Measurements from ENCODE around the gene ARHGAP26.

Gene ARHGAP26

GRCh38 chr5:143248822-143249579 lies 478.8 kb downstream of the ARHGAP26 start:
- no peak overlapping the region for H2BK15ac ChIP-seq (ENCODE audit: low read depth, poor library complexity, severe bottlenecking)
- peak overlapping the region; percentile 8 to 93 for H3K18ac ChIP-seq (ENCODE audit: low read depth in 1 of 2, low read length in 2 of 2)
- no peaks in the 10 kb centered on the region for H3K79me1 ChIP-seq (replicated peaks; ENCODE audit: low read length, poor library complexity, severe bottlenecking)
- no peak overlapping the region for H3K4me3 ChIP-seq (ENCODE audit: insufficient read depth in 1 of 2, low read depth in 1 of 2, low read length in 2 of 2)
- peak overlapping the region; percentile 65 for H2AFZ ChIP-seq (ENCODE audit: low read depth, low read length)
- no peaks in the 10 kb centered on the region for H3K36me3 ChIP-seq (ENCODE audit: control insufficient read depth in 1 of 2, insufficient read depth in 2 of 2, low read depth in 1 of 2, low read length in 2 of 2)
- H4K91ac ChIP-seq (ENCODE audit: low read length) = peak overlapping the region; percentile 92
- peak overlapping the region; percentile 40 to 86 for H3K4ac ChIP-seq (ENCODE audit: low read depth in 1 of 2, low read length in 2 of 2)
- DNase-seq = peak; percentile 77
- no peak overlapping the region for H3K4me2 ChIP-seq (ENCODE audit: low read length, poor library complexity, severe bottlenecking)
- H2BK120ac ChIP-seq (ENCODE audit: low read depth, low read length) = no peak overlapping the region
- 88% methylated on average over 3 of the region's 3 CpGs for WGBS
- H2BK5ac ChIP-seq (ENCODE audit: low read depth, low read length, poor library complexity, severe bottlenecking) = no peak overlapping the region
- H3K14ac ChIP-seq (ENCODE audit: low read length in 2 of 2) = peak overlapping the region in 1 of 2 experiments; percentile 4
- H3K27ac ChIP-seq (ENCODE audit: low read length, poor library complexity, severe bottlenecking) = peak overlapping the region; percentile 21
- peak overlapping the region; percentile 80 to 87 for H2BK12ac ChIP-seq (ENCODE audit: low read length in 2 of 2)
- peaks cover 12% of the 10 kb centered on the region for H3K4me1 ChIP-seq (ENCODE audit: control insufficient read depth, insufficient read depth, low read depth, low read length)
- peak overlapping the region; percentile 20 for H3K9ac ChIP-seq (ENCODE audit: low read length)
- no peaks in the 10 kb centered on the region for H3K27me3 ChIP-seq (ENCODE audit: control insufficient read depth in 1 of 2, insufficient read depth in 1 of 2, low read length in 2 of 2)
- peak overlapping the region; percentile 75 for H2AK5ac ChIP-seq (ENCODE audit: low read length, severe bottlenecking)
- H3K23ac ChIP-seq (ENCODE audit: low read length in 2 of 2) = no peak overlapping the region
- H3K9me3 ChIP-seq (ENCODE audit: control insufficient read depth, low read length) = no peaks in the 10 kb centered on the region
- H4K8ac ChIP-seq (ENCODE audit: low read length) = peak overlapping the region; percentile 70

DNA sequence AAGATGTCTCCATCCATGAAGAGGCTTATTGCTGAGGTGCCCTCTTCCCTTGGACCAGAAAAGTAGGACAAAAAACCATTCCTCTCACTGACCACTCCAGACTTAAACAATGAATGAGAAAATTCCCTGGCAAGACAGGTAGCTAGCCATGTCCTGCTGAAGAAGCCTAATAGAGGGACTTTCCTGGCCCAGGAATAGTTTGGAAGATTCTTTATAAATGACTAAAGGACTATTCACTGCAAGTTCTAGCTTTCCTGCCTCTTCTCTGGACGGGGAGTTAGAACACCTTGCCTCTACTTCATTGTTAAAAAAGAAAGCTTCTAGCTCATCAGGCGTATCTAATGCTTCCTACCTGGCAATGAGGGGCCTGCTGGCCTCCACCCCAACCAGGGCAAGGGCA lies 479.7 kb downstream of the ARHGAP26 start:
- 100% methylated on average over 2 of the region's 2 CpGs for WGBS
- peak overlapping the region; percentile 86 for H2BK15ac ChIP-seq (ENCODE audit: low read depth, poor library complexity, severe bottlenecking)

GRCh38 chr5:143251190-143251589 lies 481.0 kb downstream of the ARHGAP26 start:
- Histone ChIP-seq H3K4ac (ENCODE audit: low read depth in 1 of 2, low read length in 2 of 2) (no peak overlapping the region), H3K4me3 (ENCODE audit: insufficient read depth in 1 of 2, low read depth in 1 of 2, low read length in 2 of 2) (no peak overlapping the region), H2BK120ac (ENCODE audit: low read depth, low read length) (peak overlapping the region; percentile 49), H3K27me3 (ENCODE audit: control insufficient read depth in 1 of 2, insufficient read depth in 1 of 2, low read length in 2 of 2) (no peaks in the 10 kb centered on the region), H4K8ac (ENCODE audit: low read length) (no peak overlapping the region), H3K9ac (ENCODE audit: low read length) (no peak overlapping the region), H2BK15ac (ENCODE audit: low read depth, poor library complexity, severe bottlenecking) (no peak overlapping the region), H3K4me2 (ENCODE audit: low read length, poor library complexity, severe bottlenecking) (no peak overlapping the region), H3K9me3 (ENCODE audit: control insufficient read depth, low read length) (no peaks in the 10 kb centered on the region), H3K27ac (ENCODE audit: low read length, poor library complexity, severe bottlenecking) (no peak overlapping the region), H2BK12ac (ENCODE audit: low read length in 2 of 2) (no peak overlapping the region), H3K36me3 (ENCODE audit: control insufficient read depth in 1 of 2, insufficient read depth in 2 of 2, low read depth in 1 of 2, low read length in 2 of 2) (no peaks in the 10 kb centered on the region), H3K18ac (ENCODE audit: low read depth in 1 of 2, low read length in 2 of 2) (peak overlapping the region in 1 of 2 experiments; percentile 54), H2AFZ (ENCODE audit: low read depth, low read length) (no peak overlapping the region), H3K79me1 (replicated peaks; ENCODE audit: low read length, poor library complexity, severe bottlenecking) (no peaks in the 10 kb centered on the region), H3K4me1 (ENCODE audit: control insufficient read depth, insufficient read depth, low read depth, low read length) (peaks cover 5% of the 10 kb centered on the region), H3K14ac (ENCODE audit: low read length in 2 of 2) (no peak overlapping the region), H2AK5ac (ENCODE audit: low read length, severe bottlenecking) (no peak overlapping the region), H4K91ac (ENCODE audit: low read length) (no peak overlapping the region), H3K23ac (ENCODE audit: low read length in 2 of 2) (no peak overlapping the region), H2BK5ac (ENCODE audit: low read depth, low read length, poor library complexity, severe bottlenecking) (no peak overlapping the region)
- WGBS = 97% methylated on average over 3 of the region's 3 CpGs
- DNase-seq = no peak

More for the DNA sequence above, 479.7 kb downstream of the ARHGAP26 start:
- Histone ChIP-seq H2AFZ (ENCODE audit: low read depth, low read length) (no peak overlapping the region), H3K23ac (ENCODE audit: low read length in 2 of 2) (no peak overlapping the region), H3K18ac (ENCODE audit: low read depth in 1 of 2, low read length in 2 of 2) (peak overlapping the region in 1 of 2 experiments; percentile 52), H4K91ac (ENCODE audit: low read length) (peak overlapping the region; percentile 48), H3K36me3 (ENCODE audit: control insufficient read depth in 1 of 2, insufficient read depth in 2 of 2, low read depth in 1 of 2, low read length in 2 of 2) (no peaks in the 10 kb centered on the region), H2BK5ac (ENCODE audit: low read depth, low read length, poor library complexity, severe bottlenecking) (no peak overlapping the region), H2AK5ac (ENCODE audit: low read length, severe bottlenecking) (peak overlapping the region; percentile 63), H3K4me2 (ENCODE audit: low read length, poor library complexity, severe bottlenecking) (no peak overlapping the region), H3K79me1 (replicated peaks; ENCODE audit: low read length, poor library complexity, severe bottlenecking) (no peaks in the 10 kb centered on the region), H3K4ac (ENCODE audit: low read depth in 1 of 2, low read length in 2 of 2) (peak overlapping the region in 1 of 2 experiments; percentile 19), H3K27me3 (ENCODE audit: control insufficient read depth in 1 of 2, insufficient read depth in 1 of 2, low read length in 2 of 2) (no peaks in the 10 kb centered on the region), H3K4me3 (ENCODE audit: insufficient read depth in 1 of 2, low read depth in 1 of 2, low read length in 2 of 2) (no peak overlapping the region), H3K27ac (ENCODE audit: low read length, poor library complexity, severe bottlenecking) (no peak overlapping the region), H3K9ac (ENCODE audit: low read length) (no peak overlapping the region), H2BK120ac (ENCODE audit: low read depth, low read length) (peak overlapping the region; percentile 73), H3K9me3 (ENCODE audit: control insufficient read depth, low read length) (no peaks in the 10 kb centered on the region), H4K8ac (ENCODE audit: low read length) (peak overlapping the region; percentile 56), H3K4me1 (ENCODE audit: control insufficient read depth, insufficient read depth, low read depth, low read length) (peaks cover 7% of the 10 kb centered on the region), H2BK12ac (ENCODE audit: low read length in 2 of 2) (peak overlapping the region; percentile 42 to 67), H3K14ac (ENCODE audit: low read length in 2 of 2) (no peak overlapping the region)
- DNase-seq = no peak

DNA sequence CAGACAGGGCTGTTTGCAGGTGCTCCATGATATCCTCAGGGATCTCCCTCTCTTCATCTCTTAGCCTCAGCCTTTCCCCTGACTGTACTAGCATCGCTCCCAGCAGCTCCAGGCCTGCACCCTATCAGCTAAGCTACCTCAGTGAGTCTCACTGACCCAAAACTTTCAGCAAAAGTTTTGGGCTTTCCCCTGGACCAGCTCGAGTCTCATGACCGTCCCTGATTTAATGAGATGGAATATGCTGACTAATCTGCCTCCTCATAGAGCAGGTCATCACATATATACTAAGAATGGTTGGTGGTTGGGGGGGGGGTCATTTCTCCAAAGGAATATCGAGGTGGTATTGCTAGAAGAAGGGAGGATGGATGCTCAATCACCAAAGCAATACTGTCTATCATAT lies 481.8 kb downstream of the ARHGAP26 start:
- Histone ChIP-seq H3K9ac (ENCODE audit: low read length) (no peak overlapping the region), H3K36me3 (ENCODE audit: control insufficient read depth in 1 of 2, insufficient read depth in 2 of 2, low read depth in 1 of 2, low read length in 2 of 2) (no peaks in the 10 kb centered on the region), H2AK5ac (ENCODE audit: low read length, severe bottlenecking) (no peak overlapping the region), H3K4me1 (ENCODE audit: control insufficient read depth, insufficient read depth, low read depth, low read length) (peaks cover 2% of the 10 kb centered on the region), H2BK5ac (ENCODE audit: low read depth, low read length, poor library complexity, severe bottlenecking) (no peak overlapping the region), H3K4ac (ENCODE audit: low read depth in 1 of 2, low read length in 2 of 2) (no peak overlapping the region), H3K27ac (ENCODE audit: low read length, poor library complexity, severe bottlenecking) (no peak overlapping the region), H2AFZ (ENCODE audit: low read depth, low read length) (no peak overlapping the region), H3K4me2 (ENCODE audit: low read length, poor library complexity, severe bottlenecking) (no peak overlapping the region), H3K14ac (ENCODE audit: low read length in 2 of 2) (no peak overlapping the region), H4K91ac (ENCODE audit: low read length) (no peak overlapping the region), H4K8ac (ENCODE audit: low read length) (no peak overlapping the region), H2BK120ac (ENCODE audit: low read depth, low read length) (no peak overlapping the region), H3K18ac (ENCODE audit: low read depth in 1 of 2, low read length in 2 of 2) (no peak overlapping the region), H2BK12ac (ENCODE audit: low read length in 2 of 2) (peak overlapping the region in 1 of 2 experiments; percentile 15), H3K27me3 (ENCODE audit: control insufficient read depth in 1 of 2, insufficient read depth in 1 of 2, low read length in 2 of 2) (no peaks in the 10 kb centered on the region), H3K79me1 (replicated peaks; ENCODE audit: low read length, poor library complexity, severe bottlenecking) (no peaks in the 10 kb centered on the region), H3K4me3 (ENCODE audit: insufficient read depth in 1 of 2, low read depth in 1 of 2, low read length in 2 of 2) (no peak overlapping the region), H3K9me3 (ENCODE audit: control insufficient read depth, low read length) (no peaks in the 10 kb centered on the region), H3K23ac (ENCODE audit: low read length in 2 of 2) (no peak overlapping the region), H2BK15ac (ENCODE audit: low read depth, poor library complexity, severe bottlenecking) (no peak overlapping the region)
- WGBS = 89% methylated on average over 3 of the region's 4 CpGs
- DNase-seq = no peak
